ENCODE measurements around the gene ZNF808.
"Not testable (repeated sequence)": the region's sequence is repeated elsewhere in the genome, so short reads cannot be mapped to it uniquely, and the experiment has no call there.

The ZNF808 gene

GRCh38 chr19:52536448-52536800 lies 9.0 kb downstream of the ZNF808 start:
- no peak for DNase-seq

- DNase-seq = not testable (repeated sequence)
These were observed 11.3 kb downstream of the ZNF808 start for GRCh38 chr19:52538815-52539214.

GRCh38 chr19:52541176-52541575 lies 13.7 kb downstream of the ZNF808 start:
- DNase-seq = not testable (repeated sequence)

- no peak for DNase-seq
These were observed 14.1 kb downstream of the ZNF808 start for GRCh38 chr19:52541608-52542007.

GRCh38 chr19:52542541-52542940 lies 15.1 kb downstream of the ZNF808 start:
- DNase-seq = not testable (repeated sequence)

GRCh38 chr19:52542984-52543664 lies 15.7 kb downstream of the ZNF808 start:
- no peak for DNase-seq

GRCh38 chr19:52554216-52554971 lies 26.9 kb downstream of the ZNF808 start:
- no peak for DNase-seq

- no peak for DNase-seq
These were observed 29.9 kb downstream of the ZNF808 start for GRCh38 chr19:52557231-52557995.

GRCh38 chr19:52558732-52559445 lies 31.4 kb downstream of the ZNF808 start:
- DNase-seq = not testable (repeated sequence)

- DNase-seq = not testable (repeated sequence)
These were observed 34.1 kb downstream of the ZNF808 start for GRCh38 chr19:52561611-52562010.

GRCh38 chr19:52566121-52566520 lies 38.7 kb downstream of the ZNF808 start:
- DNase-seq = no peak

- no peak for DNase-seq
These were observed 39.1 kb downstream of the ZNF808 start for GRCh38 chr19:52566588-52566987.

GRCh38 chr19:52567921-52568320 lies 40.5 kb downstream of the ZNF808 start:
- DNase-seq = no peak

GRCh38 chr19:52569638-52569999 lies 42.2 kb downstream of the ZNF808 start:
- DNase-seq = not testable (repeated sequence)

- DNase-seq = no peak
These were observed 42.8 kb downstream of the ZNF808 start, which contains the start of gene ZNF701 for GRCh38 chr19:52570000-52570861. ZNF701 (plus strand) TSS chr19:52570287; CDS start chr19:52574148, 3,861 bp downstream.

- DNase-seq = no peak
These were observed 57.4 kb downstream of the ZNF808 start for GRCh38 chr19:52584736-52585440.

- DNase-seq = no peak
These were observed 58.1 kb downstream of the ZNF808 start for GRCh38 chr19:52585604-52586003.

GRCh38 chr19:52590728-52591127 lies 63.3 kb downstream of the ZNF808 start:
- no peak for DNase-seq

GRCh38 chr19:52592301-52592700 lies 64.8 kb downstream of the ZNF808 start:
- no peak for DNase-seq

GRCh38 chr19:52593441-52593840 lies 66.0 kb downstream of the ZNF808 start:
- DNase-seq = not testable (repeated sequence)

GRCh38 chr19:52599241-52599640 lies 71.8 kb downstream of the ZNF808 start:
- no peak for DNase-seq

Data from NCI-H1694 treated with DMSO at 0.1 percent for 48 hours (cell line).